Stimulated activated CD4-positive, alpha-beta T cell treated with anti-CD3 and anti-CD28 coated beads, Interleukin-4, amount 100 ng/mL, for 4 hours (primary cell): ENCODE data around the gene CAMKMT.

Source experiments
- DNase-seq, 2 experiments: peaks; one replicate each; pipeline ENCODE4 v3.0.0-alpha.2; 2020

Gene CAMKMT

GRCh38 chr2:44807201-44808025 is 445.7 kb downstream of the CAMKMT start:
- DNase-seq, result no peak

- DNase-seq, result no peak
These were observed 449.3 kb downstream of the CAMKMT start for GRCh38 chr2:44810892-44811530.

DNA sequence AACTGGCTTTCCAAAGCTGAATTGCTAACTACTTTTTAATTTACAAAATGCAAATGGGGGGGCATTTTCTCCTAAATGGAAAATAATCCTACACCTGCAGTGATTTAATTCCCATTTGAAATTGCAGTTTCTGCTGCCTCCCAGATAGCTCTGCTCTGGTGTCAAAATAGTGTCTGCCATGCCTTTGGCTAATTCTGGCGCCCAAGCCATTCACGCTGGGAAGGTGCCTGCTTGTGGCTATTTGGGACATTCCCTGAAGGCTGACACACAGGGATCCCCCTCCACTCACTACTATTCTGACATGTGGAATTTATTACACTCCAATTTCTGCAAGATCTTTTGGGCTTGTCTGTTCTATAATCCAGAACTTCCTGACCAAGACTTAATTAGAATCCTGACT is 451.4 kb downstream of the CAMKMT start:
- DNase-seq, result no peak

DNA sequence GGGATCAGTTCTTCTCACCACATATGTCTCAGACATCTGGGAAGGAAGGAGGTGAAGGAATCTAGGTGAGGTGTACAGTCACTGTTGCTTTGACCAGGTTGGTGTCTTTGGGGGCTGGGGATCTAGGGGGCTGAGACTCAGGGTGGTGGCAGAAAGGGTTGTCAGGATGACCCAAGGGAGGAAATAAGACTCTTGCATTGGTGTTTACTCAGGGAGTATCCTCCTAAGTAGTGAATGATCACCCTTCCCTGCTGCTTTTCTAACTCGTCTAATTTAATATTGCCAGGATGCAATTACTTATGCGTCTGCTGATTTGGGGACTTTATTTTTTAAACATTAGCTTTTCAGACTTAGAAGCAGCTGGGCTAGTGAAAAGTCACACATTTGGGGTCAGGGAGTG is 451.9 kb downstream of the CAMKMT start:
- no peak for DNase-seq

- DNase-seq, result no peak
These were observed 455.5 kb downstream of the CAMKMT start for GRCh38 chr2:44817256-44817655.

GRCh38 chr2:44817673-44818335 is 456.1 kb downstream of the CAMKMT start:
- no peak for DNase-seq

DNA sequence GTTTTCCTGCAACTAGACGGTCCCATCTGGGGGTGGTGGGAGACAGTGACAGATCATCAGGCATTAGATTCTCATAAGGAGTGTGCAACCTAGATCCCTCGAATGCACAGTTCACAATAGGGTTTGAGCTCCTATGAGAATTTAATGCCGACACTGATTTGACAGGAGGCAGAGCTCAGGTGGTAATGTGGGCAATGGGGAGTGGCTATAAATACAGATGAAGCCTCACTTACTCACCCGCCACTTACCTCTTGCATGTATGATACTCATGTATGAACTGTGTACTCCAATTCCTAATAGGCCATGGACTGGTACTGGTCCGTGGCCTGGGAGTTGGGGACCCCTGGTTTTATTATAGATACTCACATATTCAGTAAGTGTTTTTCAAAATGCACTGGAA is 457.3 kb downstream of the CAMKMT start:
- DNase-seq, result no peak

DNA sequence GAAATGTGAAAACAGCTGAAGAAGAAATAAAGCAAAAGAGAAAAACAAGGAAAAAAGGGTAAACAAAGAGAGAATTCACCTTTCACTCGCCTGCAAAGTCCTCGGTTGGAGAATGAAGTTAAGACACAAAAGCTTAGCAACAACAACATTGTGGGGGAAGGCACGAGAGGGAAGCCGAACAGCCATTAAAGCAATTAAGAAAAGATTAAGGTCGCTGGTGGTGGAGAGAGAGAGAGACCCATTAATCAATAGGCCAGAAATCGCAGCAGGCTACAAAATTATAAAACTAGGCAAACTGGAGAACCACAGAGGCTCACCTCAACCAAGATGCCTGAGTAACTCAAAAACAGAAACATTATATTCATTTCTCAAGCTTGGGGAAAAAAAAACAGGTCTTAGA is 459.8 kb downstream of the CAMKMT start:
- no peak for DNase-seq

DNA sequence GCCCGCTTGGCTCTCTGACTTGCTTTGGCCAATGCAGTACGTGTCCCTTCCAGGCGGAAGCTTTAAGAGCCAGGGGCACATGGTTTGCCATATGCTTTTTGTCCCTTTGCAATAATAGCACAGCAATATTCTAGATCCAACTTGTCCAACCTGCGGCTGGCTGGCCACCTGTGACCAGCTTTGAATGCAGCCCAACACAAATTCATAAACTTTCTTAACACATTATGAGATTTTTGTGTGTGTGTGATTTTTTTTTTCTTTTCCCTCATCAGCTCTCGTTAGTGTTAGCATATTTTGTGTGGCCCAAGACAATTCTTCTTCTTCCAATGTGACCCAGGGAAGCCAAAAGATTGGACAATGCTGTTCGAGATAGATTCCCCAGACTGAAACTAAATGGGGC is 460.4 kb downstream of the CAMKMT start:
- DNase-seq, result no peak
